ENCODE measurements around the gene AGAP3.

Gene AGAP3

DNA sequence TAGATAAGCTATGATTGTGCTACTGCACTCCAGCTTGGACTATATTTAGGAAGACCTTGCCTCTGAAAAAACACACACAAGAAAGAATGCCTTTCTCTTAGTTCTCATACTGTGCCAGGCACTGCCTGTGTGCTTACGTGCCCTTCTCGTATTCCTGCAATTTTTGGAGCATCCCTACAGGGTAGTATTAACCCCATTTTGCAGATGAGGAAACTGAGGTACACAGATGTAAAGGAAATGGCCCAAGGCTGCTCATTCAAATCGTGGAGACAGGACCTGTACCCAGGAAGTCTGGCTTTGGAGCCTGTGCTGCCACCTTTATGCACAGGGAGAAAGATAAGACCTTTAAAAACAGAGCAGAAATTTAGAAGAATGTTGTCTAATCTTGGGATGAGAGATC, 16.7 kb downstream of the AGAP3 start:
- Histone ChIP-seq H3K4me3 (no peak overlapping the region), H4K20me1 (peaks cover 67 to 100% (median 89%) of the 10 kb centered on the region in 11 experiments), H3K27ac (no peak overlapping the region), H3K9me3 (replicated peaks in 1 of 11) (no peaks in the 10 kb centered on the region), H3K9ac (no peak overlapping the region), H3K36me3 (peaks cover 0 to 77% (median 4%) of the 10 kb centered on the region in 11 experiments; a peak in 9 of 22 replicates), H3K4me1 (peaks cover 25 to 56% (median 40%) of the 10 kb centered on the region in 10 experiments), H3K4me2 (no peak overlapping the region), H3K27me3 (no peaks in the 10 kb centered on the region)
- TF ChIP-seq Cebpa-rat (IDR thresholded peaks at IDR 0.05), result no peak

DNA sequence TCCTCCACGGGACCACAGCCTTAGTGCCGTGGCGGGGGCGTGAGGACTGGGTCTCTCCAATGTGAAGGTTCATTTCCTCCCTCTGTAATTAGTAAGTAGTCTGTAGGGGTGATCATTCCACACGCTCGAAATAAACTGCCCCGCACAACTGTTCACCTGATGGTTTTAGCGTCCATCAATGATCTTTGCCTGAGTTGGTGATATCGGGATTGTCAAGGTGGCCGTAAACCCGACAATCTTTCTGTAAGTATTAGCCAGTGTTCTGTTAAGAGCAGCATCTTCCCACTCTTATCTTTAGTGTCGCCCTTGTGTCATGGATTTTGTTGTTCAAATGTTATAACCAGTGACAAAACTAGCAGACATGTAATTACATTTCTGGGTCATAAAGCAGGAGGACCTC, 17.7 kb downstream of the AGAP3 start:
- Histone ChIP-seq H3K27ac (no peak overlapping the region), H4K20me1 (peaks cover 71 to 100% (median 91%) of the 10 kb centered on the region in 11 experiments), H3K9me3 (replicated peaks in 1 of 11) (no peaks in the 10 kb centered on the region), H3K4me3 (no peak overlapping the region), H3K4me2 (peak overlapping the region in 3 of 11 experiments; percentile 25 to 63 (median 48); a peak in 4 of 22 replicates), H3K4me1 (peaks cover 27 to 62% (median 43%) of the 10 kb centered on the region in 10 experiments), H3K36me3 (peaks cover 0 to 79% (median 4%) of the 10 kb centered on the region in 11 experiments; a peak in 8 of 22 replicates), H3K9ac (peak overlapping the region in 1 of 11 experiments; percentile 41; a peak in 1 of 22 replicates), H3K27me3 (no peaks in the 10 kb centered on the region)
- TF ChIP-seq Cebpa-rat (IDR thresholded peaks at IDR 0.05), result no peak

DNA sequence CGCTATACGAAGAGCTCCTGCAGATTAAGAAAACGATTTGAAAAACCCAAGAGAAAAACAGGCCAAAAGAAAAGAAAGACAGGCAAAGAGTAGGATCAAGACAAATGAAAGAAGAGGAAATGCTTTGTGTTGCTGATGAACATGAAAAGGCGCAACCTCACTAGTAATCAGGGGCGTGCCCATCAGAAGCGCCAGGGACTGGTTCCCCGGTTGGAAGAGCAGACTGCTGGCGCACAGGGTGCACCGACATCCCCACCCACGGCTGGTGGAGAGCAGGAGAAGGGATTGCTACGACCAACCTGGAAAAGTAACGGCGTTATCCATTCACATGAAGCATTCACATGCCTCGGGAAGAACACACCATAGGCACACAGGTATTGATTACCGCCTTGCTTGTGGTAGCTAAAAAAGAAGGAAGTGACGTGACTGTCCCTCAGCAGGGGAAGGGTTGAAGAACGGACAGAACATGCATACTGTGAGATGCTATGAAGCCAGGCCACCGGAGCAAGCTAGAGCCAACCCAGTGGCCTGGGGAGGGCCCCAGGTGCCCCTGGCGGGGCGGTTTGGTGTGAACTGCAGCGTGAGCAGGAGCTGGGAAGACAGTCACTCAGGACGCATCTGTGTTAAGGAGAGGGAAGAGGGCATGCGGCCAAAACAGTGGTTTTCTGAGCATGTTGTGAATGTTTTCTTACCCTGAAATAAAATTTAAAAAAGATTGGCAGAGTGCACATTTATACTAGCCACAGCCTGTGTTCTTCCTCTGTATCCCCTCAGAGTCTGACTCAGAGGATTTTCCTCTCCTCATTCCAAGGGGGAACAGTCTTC, 18.3 kb downstream of the AGAP3 start:
- no peaks in the 10 kb centered on the region for H3K9me3 ChIP-seq (replicated peaks in 1 of 11)
- peak overlapping the region in 3 of 11 experiments; percentile 6 to 26 (median 16); a peak in 4 of 22 replicates for H3K9ac ChIP-seq
- H4K20me1 ChIP-seq, result peaks cover 74 to 100% (median 93%) of the 10 kb centered on the region in 11 experiments
- TF ChIP-seq Cebpa-rat (IDR thresholded peaks at IDR 0.05), result no peak
- peak overlapping the region in 10 of 11 experiments; percentile 10 to 63 (median 46); a peak in 18 of 22 replicates for H3K4me2 ChIP-seq
- H3K27me3 ChIP-seq, result no peaks in the 10 kb centered on the region
- peaks cover 0 to 77% (median 4%) of the 10 kb centered on the region in 11 experiments; a peak in 8 of 22 replicates for H3K36me3 ChIP-seq
- no peak overlapping the region for H3K27ac ChIP-seq
- peaks cover 23 to 57% (median 38%) of the 10 kb centered on the region in 10 experiments for H3K4me1 ChIP-seq
- H3K4me3 ChIP-seq, result no peak overlapping the region

DNA sequence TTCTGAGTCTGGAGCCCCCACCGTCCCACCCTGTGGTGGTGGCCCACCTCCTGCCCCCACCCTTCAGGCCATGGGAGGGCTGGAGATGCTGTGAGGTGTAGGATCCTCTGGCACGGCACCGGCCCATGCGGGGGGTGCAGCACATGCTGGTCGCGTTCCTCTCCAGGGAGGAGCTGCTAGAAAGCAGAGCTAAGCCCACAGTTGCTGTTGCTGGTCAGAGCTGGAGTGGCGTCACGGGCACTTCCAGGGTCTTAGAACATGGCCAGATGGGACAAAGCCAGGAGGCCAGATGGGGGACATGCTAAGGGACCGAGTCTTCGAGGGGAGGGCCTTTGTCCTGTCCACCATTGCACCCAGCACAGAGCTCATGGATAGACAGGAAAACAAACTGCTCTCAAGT, 21.6 kb downstream of the AGAP3 start:
- Histone ChIP-seq H3K9me3 (replicated peaks in 1 of 11) (no peaks in the 10 kb centered on the region), H3K4me3 (no peak overlapping the region), H4K20me1 (peaks cover 74 to 100% (median 93%) of the 10 kb centered on the region in 11 experiments), H3K27me3 (no peaks in the 10 kb centered on the region), H3K27ac (no peak overlapping the region), H3K4me1 (peaks cover 14 to 40% (median 27%) of the 10 kb centered on the region in 10 experiments), H3K9ac (peak overlapping the region in 3 of 11 experiments; percentile 3 to 11 (median 9); a peak in 2 of 22 replicates), H3K36me3 (peaks cover 0 to 64% (median 4%) of the 10 kb centered on the region in 11 experiments; a peak in 8 of 22 replicates), H3K4me2 (peak overlapping the region in 6 of 11 experiments; percentile 2 to 24 (median 14); a peak in 4 of 22 replicates)
- no peak for TF ChIP-seq Cebpa-rat (IDR thresholded peaks at IDR 0.05)

DNA sequence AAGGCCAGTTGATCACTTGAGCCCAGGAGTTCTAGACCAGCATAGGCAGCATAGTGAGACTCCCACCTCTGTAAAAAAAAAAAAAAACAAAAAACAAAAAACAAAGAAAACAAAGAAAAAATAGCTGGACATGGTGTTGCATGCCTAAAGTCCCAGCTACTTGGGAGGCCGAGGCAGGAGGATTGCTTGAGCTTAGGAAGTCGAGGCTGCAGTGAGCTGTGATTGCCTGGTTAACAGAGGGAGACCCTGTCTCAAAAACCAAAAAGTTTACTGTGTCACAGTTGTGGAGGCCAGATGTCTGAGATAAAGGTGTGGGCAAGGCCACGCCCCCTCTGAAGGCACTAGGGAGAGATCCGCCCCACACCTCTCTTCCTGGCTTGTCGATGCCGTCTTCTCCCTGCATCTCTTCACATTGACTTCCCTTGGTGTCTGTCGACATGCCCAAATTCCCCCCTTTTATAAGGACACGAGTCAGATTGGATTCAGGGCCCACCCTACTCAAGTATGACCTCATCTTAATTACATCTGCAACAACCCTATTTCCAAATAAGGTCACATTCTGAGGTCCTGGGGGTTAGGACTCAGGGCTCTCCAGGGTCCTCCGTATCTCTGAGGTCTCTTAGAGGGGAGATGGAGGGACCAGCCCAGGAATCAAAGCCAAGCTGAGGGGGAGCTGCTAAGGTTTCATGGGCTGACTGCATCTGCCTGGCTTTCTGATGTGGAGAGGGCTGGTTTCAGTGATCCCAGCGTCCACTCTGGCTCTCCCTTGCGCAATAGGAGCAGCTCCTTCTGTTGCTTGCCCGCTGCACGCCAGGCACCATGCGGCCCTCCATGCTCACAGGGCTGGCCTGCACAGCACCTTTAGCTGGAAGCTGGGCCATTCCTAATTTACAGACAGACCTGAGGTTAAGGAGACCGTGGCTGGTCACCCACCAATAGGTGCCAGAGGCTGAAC, 23.1 kb downstream of the AGAP3 start:
- peak in 4 of 11 experiments; percentile 33 to 66 (median 45); a peak in 5 of 22 replicates for TF ChIP-seq Cebpa-rat (IDR thresholded peaks at IDR 0.05)
- H3K36me3 ChIP-seq, result peaks cover 0 to 64% (median 6%) of the 10 kb centered on the region in 11 experiments; a peak in 12 of 22 replicates
- 0 out of 22 replicates have a peak overlapping the region, but pooled peaks of 1 of the 11 experiments have one; percentile 38 for H3K9ac ChIP-seq
- no peak overlapping the region for H3K27ac ChIP-seq
- H3K9me3 ChIP-seq (replicated peaks in 1 of 11), result no peaks in the 10 kb centered on the region
- no peak overlapping the region for H3K4me3 ChIP-seq
- no peak overlapping the region for H3K4me2 ChIP-seq
- peaks cover 74 to 100% (median 93%) of the 10 kb centered on the region in 11 experiments for H4K20me1 ChIP-seq
- peaks cover 1 to 14% (median 5%) of the 10 kb centered on the region in 11 experiments; a peak in 14 of 22 replicates for H3K27me3 ChIP-seq
- peaks cover 7 to 42% (median 21%) of the 10 kb centered on the region in 10 experiments; a peak in 19 of 20 replicates for H3K4me1 ChIP-seq

DNA sequence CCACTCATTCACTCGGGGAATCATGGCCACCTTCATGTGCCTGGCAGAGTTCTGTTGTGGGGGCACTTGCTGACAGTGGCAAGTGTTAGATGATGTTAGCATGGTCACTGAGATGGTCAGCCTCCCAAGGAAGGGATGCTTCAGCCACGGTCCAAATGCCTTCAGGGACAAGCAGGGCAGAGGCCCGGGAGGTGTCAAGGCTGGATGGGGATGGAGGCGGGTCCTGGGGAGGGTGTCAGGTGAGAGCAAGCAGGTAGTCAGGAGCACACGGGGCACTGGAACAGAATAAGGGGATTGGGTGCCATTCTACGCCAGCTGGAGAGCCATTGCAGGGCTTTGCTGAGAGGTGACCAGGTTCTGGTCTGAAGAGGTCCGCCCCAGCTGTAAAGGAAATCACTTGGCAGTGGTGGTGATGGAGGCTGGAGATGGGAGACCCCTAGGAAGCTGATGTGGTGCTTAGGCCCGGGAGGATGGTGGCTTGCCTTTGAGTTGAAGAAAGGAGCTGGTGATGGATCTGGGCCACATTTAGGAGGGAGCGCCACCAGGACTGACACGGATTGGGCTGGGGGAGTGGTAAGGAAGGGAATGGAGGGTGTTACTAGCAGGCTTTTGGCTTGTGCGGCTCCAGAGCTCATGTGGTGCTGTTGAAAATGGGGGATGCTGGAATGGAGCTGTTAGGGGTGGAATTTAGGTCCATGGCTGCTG, 24.1 kb downstream of the AGAP3 start:
- Histone ChIP-seq H3K36me3 (peaks cover 0 to 56% (median 9%) of the 10 kb centered on the region in 11 experiments; a peak in 12 of 22 replicates), H3K27ac (no peak overlapping the region), H3K4me2 (peak overlapping the region in 4 of 11 experiments; percentile 1 to 25 (median 6); a peak in 4 of 22 replicates), H3K4me3 (no peak overlapping the region), H3K9me3 (replicated peaks in 1 of 11) (no peaks in the 10 kb centered on the region), H4K20me1 (peaks cover 74 to 100% (median 94%) of the 10 kb centered on the region in 11 experiments), H3K27me3 (peaks cover 6 to 24% (median 14%) of the 10 kb centered on the region in 11 experiments; a peak in 19 of 22 replicates), H3K4me1 (peaks cover 5 to 34% (median 12%) of the 10 kb centered on the region in 10 experiments; a peak in 15 of 20 replicates), H3K9ac (no peak overlapping the region)
- no peak for TF ChIP-seq Cebpa-rat (IDR thresholded peaks at IDR 0.05)

DNA sequence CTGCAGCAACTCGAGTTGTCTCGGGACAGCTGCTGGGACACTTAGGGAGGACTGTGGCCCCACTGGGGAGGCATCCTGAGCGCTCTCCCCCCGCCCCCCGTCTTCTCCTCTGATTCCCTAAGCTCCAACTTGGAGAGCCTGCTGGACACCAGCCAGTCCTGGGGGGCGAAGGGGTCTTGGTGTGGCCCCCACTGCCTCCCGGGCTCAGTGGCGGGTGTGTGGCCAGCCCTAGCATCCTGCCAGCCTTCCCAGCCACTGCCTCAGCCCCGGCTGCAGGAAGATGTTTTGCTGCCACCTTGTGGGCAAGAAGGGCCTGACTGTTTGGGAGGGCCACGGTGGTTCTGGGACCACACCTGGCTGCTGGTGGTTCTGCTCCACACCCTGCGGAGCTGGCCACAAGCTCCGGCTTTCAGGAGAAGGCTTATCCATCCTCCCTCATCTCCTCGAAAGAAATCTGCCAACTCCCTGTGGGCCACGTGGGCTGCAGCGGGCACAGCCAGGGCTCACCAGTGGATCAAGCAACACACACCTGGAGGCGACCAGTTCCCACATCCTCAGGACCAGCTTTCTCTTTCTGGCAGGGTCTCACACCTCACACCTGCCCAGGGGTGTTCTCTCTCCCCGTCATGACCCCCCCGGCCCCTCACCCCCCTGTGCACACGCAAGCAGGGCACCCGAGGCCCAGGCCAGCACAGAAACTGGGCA, 24.8 kb downstream of the AGAP3 start:
- no peak overlapping the region for H3K4me3 ChIP-seq
- no peak overlapping the region for H3K27ac ChIP-seq
- H3K9me3 ChIP-seq (replicated peaks in 1 of 11), result no peaks in the 10 kb centered on the region
- H3K4me2 ChIP-seq, result peak overlapping the region in 4 of 11 experiments; percentile 1 to 25 (median 6); a peak in 4 of 22 replicates
- H3K9ac ChIP-seq, result no peak overlapping the region
- peaks cover 0 to 59% (median 9%) of the 10 kb centered on the region in 11 experiments; a peak in 12 of 22 replicates for H3K36me3 ChIP-seq
- no peak for TF ChIP-seq Cebpa-rat (IDR thresholded peaks at IDR 0.05)
- peaks cover 8 to 40% (median 14%) of the 10 kb centered on the region in 10 experiments; a peak in 14 of 20 replicates for H3K4me1 ChIP-seq
- H4K20me1 ChIP-seq, result peaks cover 81 to 100% (median 96%) of the 10 kb centered on the region in 11 experiments
- H3K27me3 ChIP-seq, result peaks cover 6 to 31% (median 20%) of the 10 kb centered on the region in 11 experiments; a peak in 19 of 22 replicates

All from BLaER1 treated with 17β-estradiol and CSF1 and Interleukin-3, amounts not matched to agents 10 nM and 100 nM (cell line).